Aorta (tissue), 5 donors: ENCODE results near the gene ZCCHC17. TPM values are rescaled to one million over a fixed set of nuclear protein-coding genes. Genes with fewer than 3 reads are reported as not detected.
"Not testable (repeated sequence)": the region's sequence is repeated elsewhere in the genome, so short reads cannot be mapped to it uniquely, and the experiment has no call there.

Experiments
- ATAC-seq: fragments of 200-7000 bp; cut with Tn5 transposase; one replicate; pipeline ENCODE4 v1.9.1; 2022; ENCODE audit warnings: moderate library complexity; ENCODE audit not compliant: low FRiP score
- DNase-seq, 2 donors: peaks; one replicate each; pipeline ENCODE4 v3.0.0-alpha.2; 2020
- H3K27ac ChIP-seq, 2 donors: one replicate each; pipeline ENCODE4 v1.5.1; 2013; ENCODE audit warnings: low read length in 2 of 2, mild to moderate bottlenecking in 2 of 2, moderate library complexity in 2 of 2, control low read depth in 1 of 2, inconsistent platforms in 1 of 2, low read depth in 1 of 2
- H3K27me3 ChIP-seq, 2 donors: one replicate each; pipeline ENCODE4 v1.6.1; 2013; ENCODE audit warnings: control low read depth in 1 of 2, low read length in 1 of 2, mild to moderate bottlenecking in 1 of 2, moderate library complexity in 1 of 2; ENCODE audit not compliant: insufficient read depth in 2 of 2, control insufficient read depth in 1 of 2
- H3K36me3 ChIP-seq, 2 donors: one replicate each; pipeline ENCODE4 v1.6.1; 2013; ENCODE audit warnings: control low read depth in 1 of 2, low read length in 1 of 2, mild to moderate bottlenecking in 1 of 2; ENCODE audit not compliant: insufficient read depth in 2 of 2, control insufficient read depth in 1 of 2
- H3K4me1 ChIP-seq, 2 donors: one replicate each; pipeline ENCODE4 v1.6.1; 2013; ENCODE audit warnings: low read length in 2 of 2, control low read depth in 1 of 2, mild to moderate bottlenecking in 1 of 2, moderate library complexity in 1 of 2; ENCODE audit not compliant: insufficient read depth in 2 of 2, control insufficient read depth in 1 of 2
- H3K4me3 ChIP-seq, 2 donors: one replicate each; pipeline ENCODE4 v1.5.1; 2013; ENCODE audit warnings: low read length in 2 of 2, control low read depth in 1 of 2, mild to moderate bottlenecking in 1 of 2
- H3K9me3 ChIP-seq: one replicate; pipeline ENCODE4 v1.6.1; 2013; ENCODE audit warnings: mild to moderate bottlenecking, low read length; ENCODE audit not compliant: control insufficient read depth
- WGBS, 2 donors: extraction: QIAGEN DNeasy Blood & Tissue Kit; methylation state at CpG; one replicate each; pipeline ENCODE4 v1.1.7; 2013; 5-methylcytosine and 5-hydroxymethylcytosine counted together
- intact Hi-C, 2 donors: fragments of 100-400 bp; cut with DNase I; formaldehyde crosslinking; loops; one replicate each; pipeline versions ENCODE4 v1.14.2 to v1.15.0; 2022
- long read RNA-seq, 2 donors: library from polyadenylated mRNA; unstranded; transcript quantifications; one replicate each; pipeline ENCODE4 v2.0.0, GENCODE V29; 2020 to 2021
- polyA plus RNA-seq, 2 donors: library from polyadenylated mRNA; stranded (reverse); fragments of 200-250 nt; gene quantifications; one replicate each; pipeline ENCODE4 v1.2.3, GENCODE V29; 2013
- total RNA-seq, 2 donors: library from RNA; stranded (reverse); fragmentation: NEBNext Ultra II Directional; extraction: Animal tissue kit (Norgen Biotek cat#: 25700); gene quantifications; one replicate each; pipeline ENCODE4 v1.2.1, GENCODE V29; 2021
- donor health status: healthy with polysubstance abuse.
- donor health status: Bipolar disorder and iron deficiency.
- donor health status: DM: no; HTN: no; CAD: no.
- donor health status: DM: no; HTN: no; CAD: no.
- donor health status: DM: yes; HTN: yes; CAD: no.

The ZCCHC17 gene, protein sequence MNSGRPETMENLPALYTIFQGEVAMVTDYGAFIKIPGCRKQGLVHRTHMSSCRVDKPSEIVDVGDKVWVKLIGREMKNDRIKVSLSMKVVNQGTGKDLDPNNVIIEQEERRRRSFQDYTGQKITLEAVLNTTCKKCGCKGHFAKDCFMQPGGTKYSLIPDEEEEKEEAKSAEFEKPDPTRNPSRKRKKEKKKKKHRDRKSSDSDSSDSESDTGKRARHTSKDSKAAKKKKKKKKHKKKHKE
- total RNA-seq (10 to 100 TPM; 17.7 to 21.3 TPM), polyA plus RNA-seq (10 to 100 TPM; 29.7 to 31.7 TPM)
- long read RNA-seq, donor 1, partial matches to known transcripts, result 6 of 33 reads
- long read RNA-seq, donor 1, other reads (novel, unspliced or antisense), result 20 of 33 reads
- long read RNA-seq, donor 2, transcript ZCCHC17-201 (8 exons, 1,605 nt), result major isoform, 5 of 19 reads
- long read RNA-seq, donor 2, partial matches to known transcripts, result 7 of 19 reads
- long read RNA-seq, donor 2, other reads (novel, unspliced or antisense), result 5 of 19 reads

DNA sequence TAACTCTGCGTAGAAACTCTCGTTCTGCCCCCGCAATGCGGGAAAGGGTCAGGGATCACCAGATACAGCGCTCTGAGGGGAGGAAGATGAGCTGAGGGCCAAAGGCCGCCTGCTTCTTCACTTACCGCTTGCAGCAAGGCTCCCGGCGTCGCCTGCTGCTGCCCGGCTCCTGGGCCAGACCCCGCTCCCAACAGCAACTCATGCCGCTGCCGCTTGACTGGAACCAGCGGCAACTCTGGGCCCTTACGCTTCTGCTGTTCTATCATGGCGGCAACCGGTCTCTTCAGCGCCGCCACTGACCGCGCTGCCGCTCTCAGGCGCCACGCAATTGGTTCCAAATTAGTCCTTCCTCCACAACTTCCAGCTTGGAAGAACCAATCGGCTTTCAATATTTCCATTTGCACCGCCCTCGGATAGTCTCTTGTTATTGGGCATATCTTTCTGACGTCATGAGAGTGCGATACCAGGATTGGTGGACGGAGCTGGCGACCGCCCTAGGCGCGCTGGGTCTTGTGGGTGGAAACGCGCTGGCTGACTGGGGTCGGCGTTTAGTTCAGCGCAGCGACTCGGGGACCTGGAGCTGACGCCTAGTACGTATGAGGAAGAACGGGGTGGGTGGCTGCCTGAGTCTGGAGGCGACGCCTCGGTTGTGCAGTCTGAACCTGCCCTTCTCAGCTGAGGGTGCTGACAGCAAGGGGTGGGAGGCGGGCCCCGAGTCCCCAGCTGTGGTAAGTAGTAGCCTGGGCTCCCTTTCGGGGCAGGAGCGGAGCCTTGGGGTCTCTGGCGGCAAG is at the start of gene ZCCHC17, which contains the start of gene SNRNP40:
TSS of gene ZCCHC17 (plus strand) at position 547 of the 791 bp plus-strand sequence. CDS start 13,067 bp downstream, outside the sequence.
TSS of gene SNRNP40 (minus strand) at position 303 of the 791 bp plus-strand sequence. CDS start at position 266, 37 bp downstream.
- intact Hi-C loops, result loop anchor here (10.0 kb wide), 3 partner anchors 118 to 132 kb away; partner anchors contain the start of gene SERINC2 (in 1 of the 2)
- peak within 1 kb of the TSS; percentile 65 to 91 for H3K4me3 ChIP-seq
- ATAC-seq (peak; percentile 99), DNase-seq (peak; percentile 95 to 96)
- peaks cover 0 to 4% of the 10 kb centered on the region in 2 donors for H3K4me1 ChIP-seq
- WGBS, 2 donors, result 0 to 1% methylated on average over 52 to 53 of the region's 53 CpGs
- peak within 1 kb of the TSS in 1 of 2 donors; percentile 67 for H3K27ac ChIP-seq
- no peaks in the 10 kb centered on the region for H3K9me3 ChIP-seq
- no peaks in the 10 kb centered on the region for H3K27me3 ChIP-seq
- no peaks in the 10 kb centered on the region for H3K36me3 ChIP-seq

DNA sequence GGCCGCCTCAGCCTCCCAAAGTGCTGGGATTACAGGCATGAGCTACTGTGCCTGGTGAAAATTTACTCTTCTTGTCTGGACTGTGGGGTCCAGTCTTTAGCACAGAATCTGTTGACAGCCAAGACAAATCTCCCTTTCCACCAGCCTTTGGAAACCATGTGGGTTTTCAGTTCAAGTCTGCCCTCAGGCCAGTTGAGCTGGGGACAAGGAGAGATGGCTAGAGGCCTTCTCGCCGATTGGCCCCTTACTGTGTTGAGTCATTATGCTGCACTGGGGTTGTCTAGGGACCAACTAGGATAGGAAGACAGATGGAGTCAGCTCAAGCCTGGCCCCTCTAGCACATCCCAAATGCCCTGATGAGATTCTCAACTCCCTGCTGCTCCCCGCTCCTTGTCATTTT is 48.6 kb upstream of the ZCCHC17 start:
- Histone ChIP-seq H3K27me3 (no peaks in the 10 kb centered on the region), H3K4me1 (no peaks in the 10 kb centered on the region), H3K27ac (no peak overlapping the region), H3K36me3 (no peaks in the 10 kb centered on the region), H3K9me3 (no peaks in the 10 kb centered on the region), H3K4me3 (no peak overlapping the region)
- no peak for ATAC-seq
- peak in 1 of 2 donors; percentile 35 for DNase-seq
- WGBS, 2 donors, result 92 to 95% methylated on average over 4 of the region's 4 CpGs
- intact Hi-C loops, result no loop called here

DNA sequence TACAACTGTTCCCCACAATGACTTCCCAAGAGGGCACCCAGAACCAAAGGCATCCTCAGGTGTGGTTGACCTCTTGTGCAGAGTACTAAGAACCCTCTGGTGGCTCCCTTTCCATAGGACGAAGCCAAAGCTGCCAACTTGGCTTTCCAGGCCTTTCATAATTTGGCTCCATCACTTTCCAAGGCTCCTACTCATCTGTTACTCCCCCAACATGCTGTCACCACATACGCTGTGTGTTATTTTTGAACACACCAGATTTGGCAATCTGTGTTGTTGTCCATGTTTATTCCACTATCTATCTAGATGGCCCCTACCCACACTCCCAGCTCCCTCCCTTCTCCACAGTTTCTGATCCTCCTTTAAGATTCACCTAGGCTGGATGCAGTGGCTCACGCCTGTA is 47.0 kb upstream of the ZCCHC17 start:
- ATAC-seq (no peak), DNase-seq (no peak)
- Histone ChIP-seq H3K27ac (no peak overlapping the region), H3K36me3 (no peaks in the 10 kb centered on the region), H3K9me3 (no peaks in the 10 kb centered on the region), H3K27me3 (no peaks in the 10 kb centered on the region), H3K4me1 (no peaks in the 10 kb centered on the region), H3K4me3 (no peak overlapping the region)
- intact Hi-C loops, result no loop called here
- 75 to 84% methylated on average over 3 of the region's 3 CpGs for WGBS, 2 donors

DNA sequence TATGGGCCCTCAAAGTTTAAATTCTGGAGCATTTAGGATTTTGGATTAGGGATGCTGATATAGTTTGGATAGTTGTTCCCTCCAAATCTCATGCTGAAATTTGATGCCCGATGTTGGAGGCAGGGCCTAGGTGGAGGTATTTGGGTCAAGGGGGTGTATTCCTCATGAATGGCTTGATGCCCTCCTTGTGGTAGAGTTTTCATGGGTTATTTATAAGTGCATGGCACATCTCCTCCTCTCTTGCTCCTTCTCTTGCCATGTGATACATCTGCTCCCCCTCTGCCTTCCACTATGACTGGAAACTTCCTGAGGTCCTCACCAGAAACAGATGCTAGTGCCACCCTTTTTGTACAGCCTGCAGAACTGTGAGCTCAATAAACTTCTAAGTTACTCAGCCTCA is 39.6 kb upstream of the ZCCHC17 start:
- Histone ChIP-seq H3K9me3 (no peaks in the 10 kb centered on the region), H3K4me1 (no peaks in the 10 kb centered on the region), H3K4me3 (no peak overlapping the region), H3K36me3 (peaks cover 3 to 8% of the 10 kb centered on the region in 2 donors), H3K27ac (no peak overlapping the region), H3K27me3 (no peaks in the 10 kb centered on the region)
- intact Hi-C loops, result no loop called here
- WGBS, 2 donors, result 94% methylated on average over 1 of the region's 1 CpG
- no peak for DNase-seq
- ATAC-seq, result no peak

DNA sequence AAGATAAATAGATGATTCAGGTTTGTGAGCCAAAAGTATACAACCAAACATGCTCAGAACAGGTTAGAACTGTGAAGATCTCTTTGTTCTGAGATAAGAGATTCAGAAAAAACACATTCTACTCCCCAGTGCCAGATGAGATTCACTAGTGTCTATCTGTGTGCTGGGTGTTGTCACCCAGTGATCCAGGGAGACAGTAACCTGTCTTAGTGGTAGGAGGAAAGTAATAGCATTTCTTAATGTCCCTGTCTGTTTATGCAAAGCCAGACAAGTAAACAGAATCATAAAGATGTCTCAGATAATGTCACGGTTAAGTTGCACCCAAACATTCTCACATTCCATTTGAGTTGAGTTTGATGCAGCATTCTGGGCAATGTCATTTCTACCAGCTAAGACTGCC is 38.3 kb upstream of the ZCCHC17 start:
- H3K27me3 ChIP-seq, result no peaks in the 10 kb centered on the region
- 91 to 94% methylated on average over 1 of the region's 1 CpG for WGBS, 2 donors
- H3K4me1 ChIP-seq, result no peaks in the 10 kb centered on the region
- ATAC-seq (no peak), DNase-seq (no peak)
- no peak overlapping the region for H3K27ac ChIP-seq
- no peaks in the 10 kb centered on the region for H3K9me3 ChIP-seq
- intact Hi-C loops, result no loop called here
- peaks cover 3 to 8% of the 10 kb centered on the region in 2 donors for H3K36me3 ChIP-seq
- no peak overlapping the region for H3K4me3 ChIP-seq

DNA sequence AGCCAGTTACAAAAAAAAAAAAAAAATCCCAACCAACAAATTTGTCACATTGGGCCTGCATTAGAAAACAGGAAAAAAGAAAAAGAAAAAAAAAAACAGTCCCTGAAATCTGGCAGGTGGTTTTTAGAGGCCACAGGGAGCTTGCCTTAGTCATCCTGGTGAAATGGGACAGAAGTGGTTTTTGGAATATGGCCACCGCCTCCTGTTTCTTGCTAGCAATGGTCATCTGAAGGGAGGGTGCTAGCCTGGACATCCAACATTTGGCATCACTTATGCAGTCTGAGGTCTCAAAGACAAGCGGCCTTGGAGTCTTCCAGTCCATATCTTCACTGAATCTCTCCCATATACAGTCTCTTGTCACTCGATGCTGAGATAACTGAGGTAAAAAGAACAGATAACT is 37.1 kb upstream of the ZCCHC17 start:
- no peak for ATAC-seq
- no peak for DNase-seq
- no peak overlapping the region for H3K27ac ChIP-seq
- H3K4me3 ChIP-seq, result no peak overlapping the region
- H3K9me3 ChIP-seq, result no peaks in the 10 kb centered on the region
- H3K4me1 ChIP-seq, result no peaks in the 10 kb centered on the region
- 84 to 90% methylated on average over 3 of the region's 3 CpGs for WGBS, 2 donors
- intact Hi-C loops, result no loop called here
- H3K27me3 ChIP-seq, result no peaks in the 10 kb centered on the region
- H3K36me3 ChIP-seq, result peaks cover 3 to 8% of the 10 kb centered on the region in 2 donors

DNA sequence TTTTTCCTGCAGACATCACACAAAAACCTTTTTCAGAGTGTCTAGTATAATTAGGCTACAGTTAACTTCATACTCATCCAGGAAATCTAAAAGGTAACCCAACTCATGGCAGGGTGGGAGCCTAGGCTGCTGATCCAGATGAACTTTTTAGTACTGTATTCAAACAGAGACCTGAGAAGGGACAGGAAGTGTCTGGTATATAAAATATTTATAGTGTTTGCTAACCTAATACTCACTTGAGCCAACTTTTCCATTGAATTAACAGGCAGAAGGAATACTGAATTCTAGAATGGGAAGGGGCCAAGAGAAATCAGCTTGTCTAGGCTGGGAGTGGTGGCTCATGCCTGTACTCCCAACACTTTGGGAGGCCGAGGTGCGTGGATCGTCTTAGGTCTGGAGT is 34.9 kb upstream of the ZCCHC17 start:
- Histone ChIP-seq H3K36me3 (peaks cover 3 to 8% of the 10 kb centered on the region in 2 donors), H3K9me3 (no peaks in the 10 kb centered on the region), H3K4me1 (no peaks in the 10 kb centered on the region), H3K27ac (no peak overlapping the region), H3K27me3 (no peaks in the 10 kb centered on the region), H3K4me3 (no peak overlapping the region)
- DNase-seq (no peak), ATAC-seq (no peak)
- 97 to 98% methylated on average over 3 of the region's 3 CpGs for WGBS, 2 donors
- intact Hi-C loops, result no loop called here

DNA sequence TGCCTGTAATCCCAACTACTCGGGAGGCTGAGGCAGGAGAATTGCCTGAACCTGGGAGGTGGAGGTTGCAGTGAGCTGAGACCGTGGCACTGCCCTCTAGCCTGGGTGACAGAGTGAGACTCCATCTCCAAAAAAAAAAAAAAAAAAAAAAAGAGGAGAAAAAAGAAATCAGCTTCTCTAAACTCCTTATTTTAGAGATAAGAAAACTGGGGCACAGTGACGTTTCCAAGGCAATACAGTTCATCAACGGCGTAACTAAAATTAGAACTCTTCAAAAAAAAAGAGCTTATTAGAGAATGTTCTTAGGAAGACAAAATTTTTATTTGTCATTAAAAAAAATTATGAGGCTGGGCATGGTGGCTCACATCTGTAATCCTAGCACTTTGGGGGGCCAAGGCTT is 34.4 kb upstream of the ZCCHC17 start:
- ATAC-seq, intact Hi-C loops, H3K27ac ChIP-seq, H3K27me3 ChIP-seq, H3K4me3 ChIP-seq, DNase-seq, H3K9me3 ChIP-seq, H3K4me1 ChIP-seq, H3K36me3 ChIP-seq: not testable (repeated sequence)
- WGBS, 2 donors, result 77 to 81% methylated on average over 5 of the region's 5 CpGs
